GM18907 (cell line): ENCODE data around the gene ERVK3-1.
"Not testable (repeated sequence)": the region's sequence is repeated elsewhere in the genome, so short reads cannot be mapped to it uniquely, and the experiment has no call there.

Experiments used
- ATAC-seq: cut with Tn5 transposase; IDR thresholded peaks from one replicate; pipeline ENCODE4 v1.9.1; 2021; ENCODE audit warnings: mild to moderate bottlenecking, moderate library complexity; ENCODE audit not compliant: unreplicated experiment

The ERVK3-1 gene

DNA sequence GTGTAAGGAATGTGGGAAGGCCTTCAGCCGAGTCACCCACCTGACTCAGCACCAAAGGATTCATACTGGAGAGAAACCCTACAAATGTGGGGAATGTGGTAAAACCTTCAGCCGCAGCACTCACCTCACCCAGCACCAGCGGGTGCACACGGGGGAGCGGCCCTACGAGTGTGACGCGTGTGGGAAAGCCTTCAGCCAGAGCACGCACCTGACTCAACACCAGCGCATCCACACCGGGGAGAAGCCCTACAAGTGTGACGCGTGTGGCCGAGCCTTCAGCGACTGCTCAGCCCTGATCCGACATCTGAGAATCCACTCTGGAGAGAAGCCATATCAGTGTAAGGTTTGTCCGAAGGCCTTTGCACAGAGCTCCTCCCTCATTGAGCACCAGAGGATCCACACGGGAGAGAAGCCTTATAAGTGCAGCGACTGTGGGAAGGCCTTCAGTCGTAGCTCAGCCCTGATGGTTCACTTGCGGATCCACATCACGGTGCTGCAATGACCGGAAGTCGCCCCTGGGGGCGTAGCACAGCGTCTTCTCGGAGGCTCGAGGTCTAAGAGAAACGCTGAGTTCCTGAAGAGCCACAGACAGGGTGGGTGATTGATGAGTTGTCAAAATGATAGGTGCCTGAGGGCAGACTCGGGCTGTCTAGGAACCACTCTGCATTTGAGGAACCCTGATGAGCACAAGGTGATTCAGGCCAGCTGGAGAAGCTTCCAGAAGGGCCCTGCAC, 33.8 kb downstream of the ERVK3-1 start:
- no peak for ATAC-seq

DNA sequence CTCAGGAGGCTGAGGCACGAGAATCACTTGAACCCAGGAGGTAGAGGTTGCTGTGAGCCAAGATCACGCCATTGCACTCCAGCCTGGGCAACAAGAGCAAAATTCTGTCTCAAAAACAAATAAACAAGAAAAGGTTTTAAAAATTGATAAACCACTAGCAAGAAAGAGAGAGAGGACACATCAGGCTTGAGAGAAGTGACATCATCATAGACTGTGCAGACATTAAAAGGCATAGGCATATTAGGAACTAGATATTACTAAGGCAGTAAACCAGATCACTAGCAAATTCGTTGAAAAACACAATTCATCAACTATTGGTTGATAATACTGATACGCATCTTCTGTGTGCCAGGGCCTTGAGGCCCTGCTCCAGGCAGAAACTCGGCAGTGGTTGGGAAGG, 40.4 kb downstream of the ERVK3-1 start:
- no peak for ATAC-seq

DNA sequence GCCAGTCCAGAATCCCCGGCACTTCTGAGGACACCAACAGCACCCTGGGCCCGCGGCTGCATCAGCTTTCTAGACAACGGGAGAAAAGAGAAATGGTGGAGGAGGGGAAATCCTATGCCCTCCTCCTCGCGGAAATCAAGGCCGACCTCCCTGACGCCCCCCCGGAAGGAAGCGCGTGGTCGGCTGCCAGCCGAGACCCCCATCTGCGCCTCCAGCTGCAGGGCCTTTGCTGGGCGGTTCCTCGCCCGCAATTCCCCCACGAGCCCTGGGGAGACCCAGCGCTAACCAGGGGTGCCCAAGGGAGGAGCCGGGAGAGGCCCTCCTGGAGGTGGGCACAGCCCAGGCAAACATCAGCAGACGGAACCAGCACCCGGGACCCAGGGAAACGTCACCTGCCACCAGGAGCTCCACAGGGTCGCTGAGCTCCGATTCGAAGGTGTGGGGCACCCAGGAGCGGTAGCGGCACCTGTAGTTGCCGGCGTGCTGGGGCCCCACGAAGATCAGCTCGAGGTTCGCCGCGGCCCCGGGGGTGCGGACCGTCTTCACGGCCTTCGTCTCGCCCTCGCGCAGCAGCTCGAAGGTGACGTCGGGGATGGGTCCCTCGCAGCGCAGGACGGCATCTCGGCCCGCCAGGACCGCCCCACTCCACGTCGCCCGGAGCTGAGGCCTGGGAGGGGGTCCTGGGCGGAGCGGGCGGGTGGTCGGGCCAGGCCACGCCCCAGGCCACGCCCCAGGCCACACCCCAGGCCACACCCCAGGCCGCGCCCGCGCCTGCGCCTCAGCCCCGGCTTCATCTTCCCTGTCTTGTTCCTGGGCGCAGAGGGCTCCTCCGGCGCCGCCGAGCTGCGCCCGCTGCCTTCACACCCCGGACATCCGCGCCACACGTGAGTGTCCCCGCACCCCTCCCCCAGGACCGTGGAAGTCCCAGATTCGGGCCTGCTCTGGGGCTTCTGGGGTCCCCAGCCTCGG, 42.1 kb downstream of the ERVK3-1 start:
- peak; percentile 86 for ATAC-seq

DNA sequence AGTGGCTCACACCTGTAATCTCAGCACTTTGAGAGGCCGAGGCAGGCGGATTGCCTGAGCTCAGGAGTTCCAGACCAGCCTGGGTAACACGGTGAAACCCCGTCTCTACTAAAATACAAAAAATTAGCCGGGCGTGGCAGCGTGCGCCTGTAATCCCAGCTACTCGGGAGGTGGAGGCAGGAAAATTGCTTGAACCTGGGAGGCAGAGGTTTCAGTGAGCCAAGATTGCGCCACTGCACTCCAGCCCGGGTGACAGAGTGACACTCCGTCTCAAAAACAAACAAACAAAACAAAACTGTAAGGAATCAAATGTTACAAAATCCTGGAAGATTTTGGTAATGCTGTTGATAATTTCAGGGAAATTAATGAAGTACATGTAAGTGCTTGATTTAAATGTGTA, 42.9 kb downstream of the ERVK3-1 start:
- ATAC-seq = not testable (repeated sequence)

DNA sequence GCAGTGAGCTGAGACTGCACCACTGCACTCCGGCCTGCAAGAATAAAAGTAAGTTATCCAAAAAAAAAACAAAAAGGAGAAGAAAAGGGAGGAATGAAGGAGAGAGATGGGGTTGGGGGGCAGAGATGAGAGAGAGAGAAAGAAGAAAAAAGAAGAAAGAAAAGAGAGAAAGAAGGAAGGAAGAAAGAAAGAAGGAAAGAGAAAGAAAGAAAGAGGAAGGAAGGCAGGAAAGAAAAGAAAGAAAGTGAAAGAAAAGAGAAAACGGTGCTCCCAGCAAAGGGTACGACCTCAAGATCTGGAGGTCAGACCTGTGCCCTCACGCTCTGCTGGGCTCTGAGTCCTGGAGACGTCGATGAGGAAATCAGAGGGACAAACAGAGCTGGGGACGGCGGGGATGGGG, 44.4 kb downstream of the ERVK3-1 start:
- no peak for ATAC-seq

DNA sequence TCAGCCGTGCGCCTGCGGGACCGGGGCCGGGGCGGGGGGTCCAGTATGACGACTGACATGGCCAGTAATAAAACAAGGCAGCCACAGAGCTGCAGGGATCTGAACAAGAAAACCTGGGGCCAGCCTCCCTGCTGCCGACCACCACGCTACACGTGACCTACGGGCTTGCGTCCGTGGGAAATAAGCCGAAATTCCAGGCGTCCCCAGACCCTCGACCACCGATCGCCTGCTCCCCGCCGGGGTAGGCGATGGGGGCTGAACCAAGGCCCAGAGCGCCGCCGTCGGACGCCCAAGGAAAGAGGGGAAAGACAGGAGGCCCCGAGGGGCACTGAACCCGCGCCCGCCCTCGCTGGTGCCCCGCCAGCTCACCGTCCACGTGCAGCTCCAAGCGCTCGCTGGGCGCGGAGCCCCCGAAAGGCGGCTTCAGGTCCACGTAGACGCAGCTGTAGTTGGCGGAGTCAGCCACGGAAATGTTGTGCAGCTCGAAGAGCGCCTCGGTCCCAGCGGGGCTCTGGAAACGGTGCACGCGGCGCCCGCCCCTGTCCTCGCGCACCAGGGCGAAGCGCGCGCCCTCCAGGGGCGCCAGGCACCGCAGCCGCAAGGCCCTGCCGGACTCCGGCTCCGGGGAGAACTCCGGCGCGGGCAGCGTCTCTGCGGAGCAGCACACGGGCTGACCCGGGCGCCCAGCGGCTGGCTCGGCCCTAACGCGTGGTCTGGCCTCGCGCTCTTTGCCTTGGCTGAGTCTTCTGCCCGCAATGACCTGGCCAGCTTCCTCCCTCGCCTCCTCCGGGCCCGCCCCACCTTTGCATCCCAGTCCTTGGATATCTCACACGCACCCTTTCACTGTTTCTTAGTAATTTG, 45.1 kb downstream of the ERVK3-1 start:
- no peak for ATAC-seq

DNA sequence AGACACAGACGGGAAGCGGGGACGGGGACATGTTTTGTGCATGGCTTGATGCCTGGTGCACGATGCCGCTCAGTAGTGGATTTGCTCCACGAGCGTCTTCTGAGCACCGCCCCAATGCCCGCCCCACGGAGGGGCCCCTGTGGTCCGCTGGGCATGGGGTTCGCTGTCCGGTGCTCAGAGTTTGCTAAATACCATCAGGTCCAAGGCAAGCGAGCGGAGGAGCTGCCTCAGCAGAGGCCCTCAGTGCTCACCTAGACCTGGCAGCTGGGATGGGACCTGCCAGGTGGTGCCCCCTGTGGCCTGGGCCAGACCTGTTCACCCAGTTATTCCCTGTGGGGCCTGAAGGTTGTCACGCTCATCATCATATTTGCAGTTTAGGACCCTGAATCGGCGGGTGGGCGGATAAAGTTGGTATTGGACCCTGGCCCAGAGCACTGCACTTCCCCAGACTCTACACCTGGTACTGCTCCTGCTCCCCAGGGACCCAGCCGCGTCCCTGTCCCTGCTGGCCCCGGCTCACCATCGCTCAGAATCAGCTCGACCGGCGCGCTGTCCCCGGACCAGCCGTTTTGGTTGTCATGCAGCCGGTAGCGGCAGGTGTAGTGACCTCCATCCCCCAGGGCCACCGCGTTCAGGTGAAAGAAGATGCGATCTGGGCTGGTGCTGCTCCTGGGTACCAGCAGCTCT, 45.8 kb downstream of the ERVK3-1 start:
- no peak for ATAC-seq

DNA sequence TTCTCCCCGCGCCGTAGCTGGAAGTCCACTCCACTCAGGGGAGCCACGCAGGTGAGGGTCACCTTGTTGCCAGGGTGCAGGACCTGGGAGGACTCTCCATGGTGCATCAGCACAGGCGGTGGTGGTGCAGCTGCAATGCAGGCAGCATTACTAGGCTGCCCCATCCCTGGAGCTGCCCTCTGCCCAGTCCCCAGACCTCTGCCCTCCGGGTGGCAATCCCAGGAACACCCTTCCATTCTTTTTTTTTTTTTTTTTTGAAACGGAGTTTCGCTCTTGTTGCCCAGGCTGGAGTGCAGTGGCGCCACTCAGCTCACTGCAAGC, 46.3 kb downstream of the ERVK3-1 start:
- no peak for ATAC-seq

DNA sequence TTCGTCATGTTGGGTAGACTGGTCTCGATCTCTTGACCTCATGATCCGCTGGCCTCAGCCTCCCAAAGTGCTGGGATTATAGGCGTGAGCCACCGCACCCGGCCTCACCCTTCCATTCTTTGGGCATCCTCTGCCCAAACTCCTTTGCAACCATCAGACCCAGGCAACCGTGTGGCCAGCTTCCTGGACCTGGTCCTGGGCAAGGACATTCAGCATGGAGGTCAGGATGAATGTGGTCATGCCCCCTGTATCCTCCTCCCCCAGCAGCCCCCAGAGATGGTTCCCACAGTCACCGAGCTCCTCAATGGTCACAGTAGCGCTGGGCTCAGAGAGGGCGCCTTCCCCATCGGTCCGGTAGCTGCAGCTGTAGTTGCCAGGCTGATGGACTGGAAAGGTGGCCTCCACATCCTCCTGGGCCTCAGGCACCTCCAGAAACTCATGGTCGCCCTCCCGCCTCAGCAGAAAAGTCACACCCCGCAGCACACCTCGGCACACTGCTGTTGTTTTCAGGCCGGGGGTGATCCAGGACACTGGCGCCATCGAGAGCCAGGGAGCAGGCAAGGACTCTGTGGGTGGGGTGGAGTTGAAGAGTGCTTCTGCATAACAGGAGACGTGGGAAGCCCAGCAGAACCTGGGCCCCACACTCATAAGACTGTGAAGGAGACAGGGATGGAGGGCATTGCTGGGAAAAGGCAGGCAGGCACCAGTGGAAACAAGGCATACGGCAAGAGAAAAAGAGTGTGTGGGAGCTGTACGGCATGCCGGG, 47.0 kb downstream of the ERVK3-1 start:
- no peak for ATAC-seq

DNA sequence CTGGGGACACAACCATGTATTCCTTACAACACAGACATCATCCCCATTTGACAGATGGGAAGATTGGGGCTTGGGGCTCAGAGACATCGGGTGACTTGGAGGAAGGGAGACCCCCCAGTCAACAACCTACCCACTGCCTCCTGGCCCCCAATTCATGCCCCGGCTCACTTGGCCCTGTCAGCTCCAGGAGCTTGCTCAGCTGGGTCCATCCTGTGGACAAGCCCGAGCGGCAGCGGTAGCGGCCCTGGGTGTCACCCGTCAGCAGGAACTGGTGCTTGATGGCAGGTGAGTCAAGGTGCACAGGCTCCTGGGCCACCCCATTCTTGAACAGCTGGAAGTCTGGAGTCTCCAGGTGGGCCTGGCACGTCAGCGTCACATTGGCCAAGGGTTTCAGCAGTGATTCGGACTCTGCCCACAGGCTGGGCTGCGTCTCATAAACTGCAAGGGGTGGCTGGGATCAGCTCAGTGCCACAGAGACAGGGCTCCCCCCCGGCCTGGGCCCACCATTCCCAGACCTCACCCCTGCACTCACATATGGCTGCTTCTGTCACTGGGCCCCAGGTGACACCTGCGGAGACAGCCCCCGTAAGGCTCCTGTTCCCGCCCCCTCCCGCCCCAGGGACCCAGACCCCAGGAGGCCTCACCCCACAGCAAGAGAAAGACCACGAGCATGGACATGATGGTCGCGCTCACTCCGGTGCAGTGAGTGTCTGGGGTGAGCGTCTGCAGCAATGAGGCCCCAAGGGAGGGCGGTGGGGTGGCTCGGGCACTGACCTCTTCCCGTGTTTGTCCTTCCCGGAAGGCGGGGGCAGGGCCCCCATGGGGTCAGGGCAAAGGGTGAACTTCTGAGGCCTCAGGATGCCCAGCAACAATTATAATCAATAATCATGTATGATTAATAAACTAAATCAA, 47.8 kb downstream of the ERVK3-1 start, which contains the start of gene A1BG:
Gene A1BG, minus strand, starts transcription at position 733 of the 912 bp plus-strand sequence. Its CDS starts 55 bp downstream, at position 678.
- ATAC-seq = no peak

DNA sequence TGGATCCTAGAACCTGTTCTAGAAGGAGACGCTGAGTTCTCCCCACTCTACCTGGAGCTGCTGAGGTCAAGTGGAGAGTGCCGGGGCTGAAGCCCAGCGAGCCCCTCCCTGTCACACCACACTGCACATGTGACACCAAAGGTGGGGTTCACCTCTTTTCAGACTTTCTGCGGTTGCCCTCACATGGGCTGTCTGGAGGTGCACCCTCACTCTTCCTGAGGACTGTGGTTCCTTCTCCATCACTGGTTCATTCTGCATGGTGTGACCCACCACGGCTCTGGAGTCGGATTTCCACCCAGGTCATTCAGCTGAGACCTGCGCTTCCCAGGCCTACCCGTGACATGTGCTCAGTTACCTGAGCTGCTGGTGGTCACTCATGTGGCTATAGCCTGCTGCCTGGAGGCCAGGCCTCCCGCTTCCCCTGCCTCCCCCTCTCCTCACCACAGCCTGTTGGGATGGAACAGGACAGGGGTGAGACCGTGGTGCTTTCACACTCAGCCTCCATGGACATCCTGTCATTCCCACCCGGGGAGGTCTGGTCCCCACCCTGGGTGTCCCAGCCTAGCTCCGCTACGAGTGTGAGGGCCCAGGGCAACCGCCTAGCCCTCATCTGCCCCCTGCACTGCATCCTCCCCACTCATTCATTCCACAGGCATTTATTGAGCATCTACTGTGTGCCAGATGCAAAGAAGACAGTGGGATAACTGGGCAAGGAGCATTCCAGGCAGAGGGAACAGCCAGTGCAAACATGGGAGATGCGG, 48.7 kb downstream of the ERVK3-1 start:
- ATAC-seq = no peak

DNA sequence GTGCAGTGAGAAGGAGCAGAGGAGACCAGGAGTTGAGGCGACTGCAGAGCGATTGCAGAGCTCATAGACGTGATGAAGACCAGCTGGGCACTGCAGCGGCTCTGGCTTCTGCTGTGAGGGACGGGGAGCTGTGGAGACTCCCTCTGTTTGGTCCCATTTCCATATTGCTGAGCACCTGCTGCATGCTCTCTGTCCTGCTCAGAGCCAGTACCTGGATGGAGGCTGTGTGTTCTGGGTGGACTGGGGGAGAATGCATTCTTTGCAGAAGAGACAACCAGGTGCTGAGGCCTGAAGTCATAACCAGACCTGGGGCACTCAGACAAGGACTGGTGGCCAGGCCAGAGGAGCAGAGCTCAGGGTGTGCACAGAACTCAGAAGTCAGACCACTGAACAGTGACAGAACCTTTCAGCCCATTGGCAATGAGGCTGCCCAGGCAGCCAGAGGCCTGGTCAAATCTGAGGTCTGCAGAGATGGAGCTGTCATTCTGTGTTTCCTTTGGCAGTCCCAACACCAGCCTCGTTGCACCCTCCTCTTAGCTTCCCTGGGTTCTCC, 49.4 kb downstream of the ERVK3-1 start:
- ATAC-seq = no peak

DNA sequence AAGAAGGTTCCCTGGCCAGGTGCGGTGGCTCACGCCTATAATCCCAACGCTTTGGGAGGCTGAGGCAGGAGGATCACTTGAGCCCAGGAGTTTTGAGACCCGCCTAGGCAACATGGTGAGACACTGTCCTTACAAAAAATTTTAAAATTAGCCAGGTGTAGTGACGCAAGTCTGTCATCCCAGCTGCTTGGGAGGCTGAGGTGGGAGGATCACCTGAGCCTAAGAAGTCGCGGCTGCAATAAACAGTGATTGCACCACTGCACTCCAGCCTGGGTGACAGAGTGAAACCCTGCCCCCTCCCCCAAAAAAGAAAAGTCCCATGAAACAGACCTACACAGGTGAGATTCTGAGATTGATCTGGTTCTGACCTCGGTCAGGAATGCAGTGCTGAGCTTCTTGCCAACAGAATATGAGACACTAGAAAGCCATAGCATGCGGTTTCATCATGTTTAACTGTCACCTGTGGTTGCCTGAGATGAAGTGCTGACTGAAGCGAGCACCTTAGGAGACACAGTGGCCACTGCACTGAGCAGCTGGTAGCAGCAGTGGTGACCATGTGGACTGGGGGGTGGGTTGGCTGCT, 50.1 kb downstream of the ERVK3-1 start:
- ATAC-seq = no peak

DNA sequence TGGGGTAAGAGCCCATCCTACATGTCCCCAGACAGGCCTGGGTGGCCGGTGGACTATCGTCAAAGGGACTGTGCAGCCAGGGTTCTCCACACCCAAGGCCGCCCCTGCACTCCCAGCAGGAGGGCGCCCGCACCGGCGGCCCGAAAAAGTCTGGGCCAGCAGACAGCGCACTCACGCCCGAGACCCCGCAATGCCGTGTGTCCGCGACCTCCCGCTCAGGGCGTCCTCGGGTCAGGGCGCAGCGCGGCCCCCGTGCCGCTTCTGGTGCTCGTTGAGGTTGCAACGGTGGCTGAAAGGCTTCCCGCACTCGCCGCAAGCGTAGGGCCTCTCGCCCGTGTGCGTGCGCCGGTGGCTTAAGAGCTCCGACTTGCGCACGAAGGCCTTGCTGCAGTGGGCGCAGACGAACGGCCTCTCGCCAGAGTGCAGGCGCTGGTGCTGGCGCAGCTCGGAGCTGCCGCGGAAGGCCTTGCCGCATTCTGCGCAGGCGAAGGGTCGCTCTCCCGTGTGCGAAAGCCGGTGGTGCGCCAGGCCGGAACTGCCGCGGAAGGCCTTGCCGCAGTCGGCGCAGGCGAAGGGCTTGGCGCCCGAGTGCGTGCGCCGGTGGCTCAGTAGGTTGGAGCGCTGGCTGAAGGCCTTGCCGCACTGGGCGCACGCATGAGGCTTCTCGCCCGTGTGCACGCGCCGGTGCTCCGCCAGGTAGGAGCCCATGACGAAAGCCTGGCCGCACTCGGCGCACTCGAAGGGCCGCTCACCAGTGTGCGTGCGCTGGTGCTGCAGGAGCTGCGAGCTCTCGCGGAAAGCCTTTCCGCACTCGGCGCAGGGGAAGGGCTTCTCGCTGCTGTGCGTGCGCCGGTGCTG, 51.0 kb downstream of the ERVK3-1 start:
- no peak for ATAC-seq

DNA sequence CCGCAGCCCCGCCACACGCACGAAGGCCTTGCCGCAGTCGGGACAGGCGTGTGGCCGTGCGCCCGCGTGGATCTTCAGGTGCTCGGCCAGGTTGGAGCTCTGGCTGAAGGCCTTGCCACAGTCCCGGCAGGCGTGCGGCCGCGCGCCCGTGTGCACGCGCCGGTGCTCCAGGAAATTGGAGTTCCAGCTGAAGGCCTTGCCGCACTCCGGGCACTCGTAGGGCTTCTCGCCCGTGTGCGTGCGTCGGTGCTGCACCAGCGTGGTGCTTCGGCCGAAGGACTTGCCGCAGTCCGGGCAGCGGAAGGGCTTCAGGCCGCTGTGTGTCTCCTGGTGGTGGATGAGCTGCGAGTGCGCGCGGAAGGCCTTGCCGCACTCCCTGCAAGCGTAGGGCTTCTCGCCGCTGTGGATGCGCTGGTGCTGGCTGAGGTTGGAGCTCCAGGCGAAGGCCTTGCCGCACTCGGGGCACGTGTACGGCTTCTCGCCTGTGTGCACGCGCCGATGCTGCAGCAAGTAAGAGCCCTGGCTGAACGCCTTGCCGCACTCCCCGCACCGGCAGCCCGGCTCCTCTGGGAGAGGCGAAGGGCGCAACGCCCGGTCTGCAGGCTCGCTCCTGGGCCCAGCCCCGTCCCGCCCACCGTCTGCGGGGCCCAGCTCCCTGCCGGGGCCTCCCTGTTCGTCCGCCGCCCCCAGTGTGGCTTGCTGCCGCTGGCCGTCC, 51.7 kb downstream of the ERVK3-1 start:
- no peak for ATAC-seq
